Stimulated activated CD8-positive, alpha-beta memory T cell treated with anti-CD3 and anti-CD28 coated beads, Interleukin-7, amount 100 ng/mL, for 4 hours (primary cell): ENCODE results near the gene DGCR2.
"Not testable (repeated sequence)": the region's sequence is repeated elsewhere in the genome, so short reads cannot be mapped to it uniquely, and the experiment has no call there.

Experiments
- DNase-seq, 2 donors: peaks; one replicate each; pipeline ENCODE4 v3.0.0-alpha.2; 2020; ENCODE audit warnings: low read depth in 2 of 2

The DGCR2 gene

GRCh38 chr22:19060356-19061009 is 61.7 kb downstream of the DGCR2 start:
- no peak for DNase-seq

- DNase-seq: no peak
Observed at GRCh38 chr22:19059481-19060278, 62.5 kb downstream of the DGCR2 start.

GRCh38 chr22:19058713-19059451 is 63.3 kb downstream of the DGCR2 start:
- DNase-seq: no peak

GRCh38 chr22:19057999-19058491 is 64.2 kb downstream of the DGCR2 start:
- no peak for DNase-seq

GRCh38 chr22:19057539-19057938 is 64.7 kb downstream of the DGCR2 start:
- no peak for DNase-seq

GRCh38 chr22:19056951-19057401 is 65.2 kb downstream of the DGCR2 start:
- DNase-seq: no peak

GRCh38 chr22:19055801-19056200 is 66.4 kb downstream of the DGCR2 start:
- no peak for DNase-seq

- DNase-seq: no peak
Observed at GRCh38 chr22:19052941-19053541, 69.2 kb downstream of the DGCR2 start.

GRCh38 chr22:19051381-19052072 is 70.7 kb downstream of the DGCR2 start:
- no peak for DNase-seq

- DNase-seq: not testable (repeated sequence)
Observed at GRCh38 chr22:19050847-19051246, 71.4 kb downstream of the DGCR2 start.

GRCh38 chr22:19050117-19050516 is 72.1 kb downstream of the DGCR2 start:
- DNase-seq: no peak

- no peak for DNase-seq
Observed at GRCh38 chr22:19048531-19048930, 73.7 kb downstream of the DGCR2 start.

- no peak for DNase-seq
Observed at GRCh38 chr22:19047993-19048392, 74.2 kb downstream of the DGCR2 start.

GRCh38 chr22:19046719-19047609 is 75.2 kb downstream of the DGCR2 start:
- DNase-seq: no peak

- DNase-seq: no peak
Observed at GRCh38 chr22:19046287-19046686, 75.9 kb downstream of the DGCR2 start.

GRCh38 chr22:19045094-19045493 is 77.1 kb downstream of the DGCR2 start:
- DNase-seq: no peak

- DNase-seq: no peak
Observed at GRCh38 chr22:19044381-19044780, 77.8 kb downstream of the DGCR2 start.

GRCh38 chr22:19043121-19044085 is 78.8 kb downstream of the DGCR2 start:
- no peak for DNase-seq
